Calu3 (cell line): ENCODE results near the gene KLHDC8A. TPM values are rescaled to one million over a fixed set of nuclear protein-coding genes. Genes with fewer than 3 reads are reported as not detected.

Source experiments
- BruUV-seq: library from RNA; stranded (reverse); fragments of 400-500 nt; replicated peaks from 2 replicates; lab custom pipeline; 2021; lab: Mats Ljungman, UMichigan
- CTCF ChIA-PET: fragments of 300-600 bp; sonication (Branson Sonifier 250); formaldehyde crosslinking; loops from one replicate; lab custom pipeline; 2022; ENCODE audit warnings: antibody characterized with exemption; lab: Charles Lee
- DNase-seq: peaks from one replicate; pipeline ENCODE4 v3.0.0; 2022
- H3K27ac Mint-ChIP-seq: one replicate; pipeline ENCODE4 v1.8.0; 2022; ENCODE audit warnings: mixed read lengths; ENCODE audit not compliant: unreplicated experiment
- H3K27me3 Mint-ChIP-seq: one replicate; pipeline ENCODE4 v1.8.0; 2022; ENCODE audit warnings: mixed read lengths; ENCODE audit not compliant: unreplicated experiment
- H3K36me3 Mint-ChIP-seq: one replicate; pipeline ENCODE4 v1.8.0; 2022; ENCODE audit warnings: mild to moderate bottlenecking, moderate library complexity, mixed read lengths; ENCODE audit not compliant: insufficient read depth, unreplicated experiment
- H3K4me1 Mint-ChIP-seq: one replicate; pipeline ENCODE4 v1.8.0; 2022; ENCODE audit warnings: mild to moderate bottlenecking, low read depth, mixed read lengths; ENCODE audit not compliant: unreplicated experiment
- H3K4me3 Mint-ChIP-seq: one replicate; pipeline ENCODE4 v1.8.0; 2022; ENCODE audit warnings: mild to moderate bottlenecking, low read depth, moderate library complexity, mixed read lengths; ENCODE audit not compliant: unreplicated experiment
- H3K9me3 Mint-ChIP-seq: one replicate; pipeline ENCODE4 v1.8.0; 2022; ENCODE audit warnings: low read depth, mixed read lengths; ENCODE audit not compliant: unreplicated experiment
- intact Hi-C: fragments of 100-400 bp; cut with micrococcal nuclease; formaldehyde crosslinking; loops from one replicate; pipeline ENCODE4 v1.10.0; 2022; ENCODE audit not compliant: unreplicated experiment
- total RNA-seq: library from RNA; stranded (reverse); gene quantifications from 2 replicates; pipeline ENCODE4 v1.2.3, GENCODE V29; 2022
- TF ChIP-seq, protein P1 (sequence below): fragments of 200-600 bp; IDR thresholded peaks from one replicate; pipeline ENCODE4 v1.8.0; 2022; ENCODE audit warnings: antibody characterized with exemption; ENCODE audit not compliant: unreplicated experiment

The KLHDC8A gene
- total RNA-seq, 1 experiment from 2014 or later = not detected

DNA sequence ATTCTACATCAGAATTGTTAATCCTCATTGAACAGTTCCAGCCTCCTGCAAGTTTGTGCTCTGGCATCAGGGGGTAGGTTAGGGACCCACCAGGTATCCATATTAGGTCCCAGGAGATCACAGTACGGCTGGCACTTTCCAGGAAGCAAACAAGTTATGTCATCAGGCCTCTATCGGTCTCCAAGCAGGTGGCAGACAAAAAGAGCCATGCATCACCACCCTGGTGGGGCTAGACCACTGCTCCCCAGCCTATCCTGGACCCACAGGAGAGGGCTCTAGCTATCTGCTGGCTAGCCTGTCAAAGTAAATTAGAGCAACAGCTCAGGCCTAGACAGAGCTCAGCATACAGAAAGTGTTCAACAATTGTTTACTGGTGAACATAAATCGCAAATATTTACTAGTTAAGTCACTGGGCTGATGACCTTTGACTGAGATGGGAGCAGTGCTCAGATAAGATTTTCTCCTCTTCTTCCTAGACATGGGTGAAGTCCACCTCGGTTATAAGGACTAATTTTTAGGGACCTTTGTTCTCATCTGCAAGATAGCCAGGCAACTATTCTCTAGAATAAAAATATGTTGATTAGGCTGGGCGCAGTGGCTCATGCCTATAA, 41.6 kb downstream of the KLHDC8A start:
- H3K9me3 Mint-ChIP-seq = no peaks in the 10 kb centered on the region
- H3K4me1 Mint-ChIP-seq = peaks cover 48% of the 10 kb centered on the region
- DNase-seq = no peak
- no peak overlapping the region for H3K27ac Mint-ChIP-seq
- H3K27me3 Mint-ChIP-seq = no peaks in the 10 kb centered on the region
- H3K36me3 Mint-ChIP-seq = peaks cover 12% of the 10 kb centered on the region
- no TSS peak for BruUV-seq
- TF ChIP-seq, protein P1, sequence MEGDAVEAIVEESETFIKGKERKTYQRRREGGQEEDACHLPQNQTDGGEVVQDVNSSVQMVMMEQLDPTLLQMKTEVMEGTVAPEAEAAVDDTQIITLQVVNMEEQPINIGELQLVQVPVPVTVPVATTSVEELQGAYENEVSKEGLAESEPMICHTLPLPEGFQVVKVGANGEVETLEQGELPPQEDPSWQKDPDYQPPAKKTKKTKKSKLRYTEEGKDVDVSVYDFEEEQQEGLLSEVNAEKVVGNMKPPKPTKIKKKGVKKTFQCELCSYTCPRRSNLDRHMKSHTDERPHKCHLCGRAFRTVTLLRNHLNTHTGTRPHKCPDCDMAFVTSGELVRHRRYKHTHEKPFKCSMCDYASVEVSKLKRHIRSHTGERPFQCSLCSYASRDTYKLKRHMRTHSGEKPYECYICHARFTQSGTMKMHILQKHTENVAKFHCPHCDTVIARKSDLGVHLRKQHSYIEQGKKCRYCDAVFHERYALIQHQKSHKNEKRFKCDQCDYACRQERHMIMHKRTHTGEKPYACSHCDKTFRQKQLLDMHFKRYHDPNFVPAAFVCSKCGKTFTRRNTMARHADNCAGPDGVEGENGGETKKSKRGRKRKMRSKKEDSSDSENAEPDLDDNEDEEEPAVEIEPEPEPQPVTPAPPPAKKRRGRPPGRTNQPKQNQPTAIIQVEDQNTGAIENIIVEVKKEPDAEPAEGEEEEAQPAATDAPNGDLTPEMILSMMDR = no peak
- no peak overlapping the region for H3K4me3 Mint-ChIP-seq
- CTCF ChIA-PET = interaction anchor here (0.6 to 1.2 kb wide), 2 partner anchors 42 to 305 kb away, joined by 3 to 5 read pairs; no protein-coding TSS in a partner anchor
- intact Hi-C loops = no loop called here

GRCh38 chr1:205313563-205314308, 43.0 kb downstream of the KLHDC8A start:
- peaks cover 37% of the 10 kb centered on the region for H3K4me1 Mint-ChIP-seq

DNA sequence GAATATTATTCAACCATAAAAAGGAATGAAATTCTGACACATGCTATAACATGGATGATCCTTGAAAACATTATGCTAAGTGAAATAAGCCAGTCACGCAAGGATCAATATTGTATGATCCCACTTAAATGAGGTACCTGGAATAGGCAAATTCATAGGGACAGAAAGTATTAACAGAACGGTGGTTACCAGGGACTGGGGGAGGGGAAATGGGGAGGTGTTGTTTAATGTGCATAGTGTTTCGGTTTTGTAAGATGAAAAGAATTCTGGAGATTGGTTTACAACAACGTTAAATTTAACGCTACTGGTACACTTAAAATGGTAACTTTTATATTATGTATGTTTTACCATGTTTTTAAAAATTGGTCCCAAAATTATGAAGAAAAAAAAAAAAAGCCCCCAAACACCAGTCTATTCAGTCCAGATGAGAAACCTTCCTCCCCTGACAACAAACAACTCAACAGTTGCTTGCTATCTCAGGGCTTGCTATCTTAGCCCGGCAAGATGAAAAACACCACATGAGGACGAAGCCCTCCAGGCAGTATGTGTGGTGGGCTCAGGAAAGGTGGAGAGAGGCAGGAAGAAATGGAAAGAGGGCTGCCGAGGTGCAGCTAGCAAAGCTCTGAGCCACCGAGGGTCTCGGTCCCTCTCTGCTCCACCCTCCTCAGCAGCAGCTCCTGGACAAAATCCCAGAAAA, 43.7 kb downstream of the KLHDC8A start:
- H3K4me1 Mint-ChIP-seq = peaks cover 30% of the 10 kb centered on the region
- peaks cover 4% of the 10 kb centered on the region for H3K36me3 Mint-ChIP-seq
- intact Hi-C loops = no loop called here
- no peak overlapping the region for H3K4me3 Mint-ChIP-seq
- no peaks in the 10 kb centered on the region for H3K9me3 Mint-ChIP-seq
- CTCF ChIA-PET = interaction anchor here (0.9 kb wide), 1 partner anchor 35 kb away, joined by 3 read pairs; no protein-coding TSS in a partner anchor
- BruUV-seq = no TSS peak
- H3K27me3 Mint-ChIP-seq = no peaks in the 10 kb centered on the region
- TF ChIP-seq, protein P1 = no peak
- H3K27ac Mint-ChIP-seq = no peak overlapping the region
- DNase-seq = no peak

More at GRCh38 chr1:205313563-205314308, 43.0 kb downstream of the KLHDC8A start:
- no TSS peak for BruUV-seq
- TF ChIP-seq, protein P1 = no peak
- CTCF ChIA-PET = interaction anchor here (0.9 kb wide), 1 partner anchor 36 kb away, joined by 3 read pairs; no protein-coding TSS in a partner anchor
- intact Hi-C loops = no loop called here
- Mint-ChIP-seq H3K27ac (no peak overlapping the region), H3K9me3 (no peaks in the 10 kb centered on the region), H3K4me3 (no peak overlapping the region), H3K27me3 (no peaks in the 10 kb centered on the region), H3K36me3 (peaks cover 4% of the 10 kb centered on the region)
- no peak for DNase-seq

DNA sequence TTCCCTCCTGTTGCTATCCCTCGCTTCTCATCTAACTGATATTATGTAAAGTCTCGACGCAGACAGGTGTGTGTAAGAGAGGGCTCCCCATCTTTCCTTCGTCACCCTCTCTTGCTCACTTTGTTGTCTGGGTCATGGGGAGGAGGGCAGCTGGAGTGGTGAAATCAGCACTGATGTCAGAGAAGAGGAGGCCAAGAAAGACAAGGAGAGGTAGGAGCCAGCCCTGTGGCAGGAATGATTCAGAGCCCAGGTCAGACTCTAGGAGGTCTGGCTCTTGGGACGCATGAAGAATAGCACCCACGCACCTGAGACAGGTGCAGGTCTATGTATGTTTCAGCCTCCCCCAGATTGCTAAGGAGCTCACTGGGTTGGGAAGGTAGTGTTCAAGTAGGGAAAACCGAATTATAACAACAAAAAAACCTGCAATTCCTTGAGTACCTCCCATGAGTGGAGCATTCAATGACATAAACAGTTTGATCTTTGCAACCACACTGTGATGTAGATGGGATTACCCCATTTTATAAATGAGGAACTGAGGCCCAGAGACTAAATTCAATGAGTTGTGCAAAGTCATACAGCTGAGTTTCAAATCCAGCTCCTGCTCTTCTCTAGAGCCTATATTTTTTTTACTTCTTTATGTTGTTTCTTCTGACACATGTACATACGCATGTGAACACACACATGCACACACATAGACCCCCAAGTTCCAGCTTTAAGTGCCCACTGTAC, 45.6 kb downstream of the KLHDC8A start:
- BruUV-seq = no TSS peak
- TF ChIP-seq, protein P1 = no peak
- intact Hi-C loops = no loop called here
- Mint-ChIP-seq H3K27me3 (no peaks in the 10 kb centered on the region), H3K4me1 (peaks cover 12% of the 10 kb centered on the region), H3K27ac (no peak overlapping the region), H3K36me3 (peaks cover 4% of the 10 kb centered on the region), H3K4me3 (no peak overlapping the region), H3K9me3 (no peaks in the 10 kb centered on the region)
- no peak for DNase-seq
- CTCF ChIA-PET = no interaction called here
